DND-41 (cell line): Measurements from ENCODE around the gene PUM1.

Experiments
- ATAC-seq: fragments of 200-7000 bp; cut with Tn5 transposase; 3 replicates; pipeline ENCODE4 v1.9.1; 2021; ENCODE audit warnings: low read depth; ENCODE audit not compliant: insufficient read depth
- DNase-seq: peaks from one replicate; pipeline ENCODE4 v3.0.0-alpha.2; 2020
- H2AFZ ChIP-seq: 2 replicates; pipeline ENCODE4 v1.6.0; 2012; ENCODE audit warnings: low read depth, low read length
- H3K27ac ChIP-seq: 2 replicates; pipeline ENCODE4 v1.5.1; 2012; ENCODE audit warnings: low read length, inconsistent platforms
- H3K27me3 ChIP-seq: fragments of 200-600 bp; sonication (generic); 2 replicates; pipeline ENCODE4 v1.6.0; 2012; ENCODE audit warnings: low read length, mild to moderate bottlenecking, inconsistent platforms; ENCODE audit not compliant: insufficient read depth, poor library complexity
- H3K36me3 ChIP-seq: 2 replicates; pipeline ENCODE4 v1.5.1; 2012; ENCODE audit warnings: low read length, inconsistent platforms; ENCODE audit not compliant: insufficient read depth
- H3K4me1 ChIP-seq: 2 replicates; pipeline ENCODE4 v1.5.1; 2012; ENCODE audit warnings: mild to moderate bottlenecking, low read length; ENCODE audit not compliant: insufficient read depth
- H3K4me2 ChIP-seq: 2 replicates; pipeline ENCODE4 v1.6.0; 2012; ENCODE audit warnings: mild to moderate bottlenecking, moderate library complexity, low read length, inconsistent platforms; ENCODE audit not compliant: insufficient read depth
- H3K4me3 ChIP-seq, 2 experiments: fragments of 200-600 bp in 1 of 2; shearing (Covaris generic) in 1 of 2; 2 replicates each; pipeline ENCODE4 v1.5.1; 2012 to 2016; ENCODE audit warnings: inconsistent platforms in 2 of 2, low read length in 2 of 2, mild to moderate bottlenecking in 2 of 2, low read depth in 1 of 2, moderate library complexity in 1 of 2
- H3K79me2 ChIP-seq: 2 replicates; pipeline ENCODE4 v1.6.0; 2012; ENCODE audit warnings: low read length, inconsistent platforms; ENCODE audit not compliant: insufficient read depth
- H3K9ac ChIP-seq: 2 replicates; pipeline ENCODE4 v1.6.0; 2012; ENCODE audit warnings: low read depth, mild to moderate bottlenecking, inconsistent platforms, low read length, moderate library complexity
- H3K9me3 ChIP-seq: 2 replicates; pipeline ENCODE4 v1.5.1; 2012; ENCODE audit warnings: low read length, moderate library complexity, mild to moderate bottlenecking, inconsistent platforms; ENCODE audit not compliant: insufficient read depth, severe bottlenecking
- H4K20me1 ChIP-seq: 2 replicates; pipeline ENCODE4 v1.6.0; 2012; ENCODE audit warnings: low read length; ENCODE audit not compliant: insufficient read depth
- CTCF ChIP-seq: IDR thresholded peaks from 2 replicates; pipeline ENCODE4 v1.5.1; 2012; ENCODE audit warnings: borderline replicate concordance, low read length, moderate library complexity, mild to moderate bottlenecking; ENCODE audit not compliant: poor library complexity, severe bottlenecking; ENCODE audit errors: extremely low read depth
- EZH2 ChIP-seq: IDR thresholded peaks from 3 replicates; pipeline ENCODE4 v1.6.1; 2012; ENCODE audit warnings: borderline replicate concordance, low read depth, mild to moderate bottlenecking, moderate library complexity, low read length, inconsistent platforms; ENCODE audit not compliant: severe bottlenecking

PUM1 gene

GRCh38 chr1:30969903-30970302 lies 95.6 kb downstream of the PUM1 start:
- no peaks in the 10 kb centered on the region for H3K9me3 ChIP-seq

GRCh38 chr1:30968220-30968971 lies 97.1 kb downstream of the PUM1 start:
- no peak for TF ChIP-seq CTCF
- TF ChIP-seq EZH2, result no peak
- Histone ChIP-seq H3K27me3 (no peaks in the 10 kb centered on the region), H3K4me1 (no peaks in the 10 kb centered on the region), H4K20me1 (peaks cover 41% of the 10 kb centered on the region; the same call in 1 of the 2 replicates), H2AFZ (no peak overlapping the region), H3K4me2 (no peak overlapping the region), H3K36me3 (peaks cover 91% of the 10 kb centered on the region), H3K9me3 (no peaks in the 10 kb centered on the region), H3K4me3 (no peak overlapping the region), H3K9ac (no peak overlapping the region), H3K79me2 (peaks cover 67% of the 10 kb centered on the region), H3K27ac (no peak overlapping the region)
- DNase-seq (no peak), ATAC-seq (no peak)

More at GRCh38 chr1:30969903-30970302, 95.6 kb downstream of the PUM1 start:
- DNase-seq (no peak), ATAC-seq (no peak)
- H2AFZ ChIP-seq, result no peak overlapping the region
- peaks cover 92% of the 10 kb centered on the region for H3K36me3 ChIP-seq
- H3K27ac ChIP-seq, result no peak overlapping the region
- peaks cover 65% of the 10 kb centered on the region for H3K79me2 ChIP-seq
- TF ChIP-seq EZH2 (no peak), CTCF (no peak)
- no peak overlapping the region for H3K9ac ChIP-seq
- H3K4me1 ChIP-seq, result no peaks in the 10 kb centered on the region
- H3K27me3 ChIP-seq, result no peaks in the 10 kb centered on the region
- H3K4me3 ChIP-seq, result no peak overlapping the region
- no peak overlapping the region for H3K4me2 ChIP-seq
- peaks cover 36% of the 10 kb centered on the region; the same call in 1 of the 2 replicates for H4K20me1 ChIP-seq

- no peaks in the 10 kb centered on the region for H3K9me3 ChIP-seq
- no peaks in the 10 kb centered on the region for H3K4me1 ChIP-seq
- peaks cover 62% of the 10 kb centered on the region for H3K79me2 ChIP-seq
- peaks cover 99% of the 10 kb centered on the region for H3K36me3 ChIP-seq
- no peak overlapping the region for H2AFZ ChIP-seq
- H3K4me3 ChIP-seq, result no peak overlapping the region
- TF ChIP-seq EZH2, result no peak
- no peak for TF ChIP-seq CTCF
- H3K27ac ChIP-seq, result no peak overlapping the region
- H3K4me2 ChIP-seq, result no peak overlapping the region
- H3K9ac ChIP-seq, result no peak overlapping the region
- H3K27me3 ChIP-seq, result no peaks in the 10 kb centered on the region
- no peak for ATAC-seq
- no peak for DNase-seq
- H4K20me1 ChIP-seq, result peaks cover 43% of the 10 kb centered on the region
These were observed 98.7 kb downstream of the PUM1 start for GRCh38 chr1:30966690-30967369.
